ENCODE results near the gene SKP1. TPM values are rescaled to one million over a fixed set of nuclear protein-coding genes. Genes with fewer than 3 reads are reported as not detected.

SKP1 gene
- total RNA-seq, 1 donor = 349 TPM

GRCh38 chr5:134120386-134121138 is 56.2 kb downstream of the SKP1 start:
- H3K4me3 ChIP-seq (ENCODE audit: low read depth, low read length) = no peak overlapping the region
- no peak for DNase-seq (ENCODE audit: low read depth)
- no peak for TF ChIP-seq CTCF (IDR thresholded peaks at IDR 0.05; ENCODE audit: insufficient read depth, low read length)

GRCh38 chr5:134119720-134120119 is 57.0 kb downstream of the SKP1 start:
- H3K4me3 ChIP-seq (ENCODE audit: low read depth, low read length) = no peak overlapping the region
- DNase-seq (ENCODE audit: low read depth) = no peak
- no peak for TF ChIP-seq CTCF (IDR thresholded peaks at IDR 0.05; ENCODE audit: insufficient read depth, low read length)

GRCh38 chr5:134118212-134118835 is 58.4 kb downstream of the SKP1 start:
- no peak for DNase-seq (ENCODE audit: low read depth)
- no peak overlapping the region for H3K4me3 ChIP-seq (ENCODE audit: low read depth, low read length)
- no peak for TF ChIP-seq CTCF (IDR thresholded peaks at IDR 0.05; ENCODE audit: insufficient read depth, low read length)

GRCh38 chr5:134116789-134117761 is 59.7 kb downstream of the SKP1 start:
- TF ChIP-seq CTCF (IDR thresholded peaks at IDR 0.05; ENCODE audit: insufficient read depth, low read length) = no peak
- no peak for DNase-seq (ENCODE audit: low read depth)
- no peak overlapping the region for H3K4me3 ChIP-seq (ENCODE audit: low read depth, low read length)

GRCh38 chr5:134116286-134116685 is 60.5 kb downstream of the SKP1 start:
- TF ChIP-seq CTCF (IDR thresholded peaks at IDR 0.05; ENCODE audit: insufficient read depth, low read length) = no peak
- peak overlapping the region; percentile 71 for H3K4me3 ChIP-seq (ENCODE audit: low read depth, low read length)
- no peak for DNase-seq (ENCODE audit: low read depth)

- no peak for DNase-seq (ENCODE audit: low read depth)
- H3K4me3 ChIP-seq (ENCODE audit: low read depth, low read length) = peak overlapping the region; percentile 71
- TF ChIP-seq CTCF (IDR thresholded peaks at IDR 0.05; ENCODE audit: insufficient read depth, low read length) = no peak
These were observed 61.0 kb downstream of the SKP1 start for GRCh38 chr5:134115806-134116175.

All from fibroblast of the aortic adventitia (primary cell).